GM23338 (cell line): ENCODE data around the gene HMOX1. TPM values are rescaled to one million over a fixed set of nuclear protein-coding genes. Genes with fewer than 3 reads are reported as not detected.

ENCODE experiments used
- ATAC-seq: fragments of 200-7000 bp; cut with Tn5 transposase; 3 replicates; pipeline ENCODE4 v1.9.1; 2020
- DNase-seq: peaks from one replicate; pipeline ENCODE4 v3.0.0-alpha.2; 2015; ENCODE audit warnings: low spot score
- H2AFZ ChIP-seq: fragments of 200-600 bp; sonication (generic); 2 replicates; pipeline ENCODE4 v1.8.0; 2016; ENCODE audit warnings: antibody characterized with exemption, mild to moderate bottlenecking, moderate library complexity
- H3F3A ChIP-seq: fragments of 200-600 bp; sonication (generic); replicated peaks from 2 replicates; pipeline ENCODE4 v1.8.0; 2017; ENCODE audit warnings: antibody characterized with exemption, mixed run types, low read depth
- H3K27ac ChIP-seq: fragments of 200-600 bp; sonication (generic); 2 replicates; pipeline ENCODE4 v1.6.1; 2016; ENCODE audit warnings: low read depth
- H3K27me3 ChIP-seq: fragments of 200-600 bp; sonication (generic); 2 replicates; pipeline ENCODE4 v1.8.0; 2016; ENCODE audit warnings: mild to moderate bottlenecking, mixed run types, moderate library complexity; ENCODE audit not compliant: insufficient read depth
- H3K36me3 ChIP-seq: fragments of 200-600 bp; sonication (generic); 2 replicates; pipeline ENCODE4 v1.8.0; 2016; ENCODE audit warnings: mild to moderate bottlenecking; ENCODE audit not compliant: insufficient read depth
- H3K4me1 ChIP-seq: fragments of 200-600 bp; sonication (generic); 2 replicates; pipeline ENCODE4 v1.8.0; 2016; ENCODE audit warnings: mild to moderate bottlenecking, moderate library complexity; ENCODE audit not compliant: insufficient read depth
- H3K4me2 ChIP-seq: fragments of 200-600 bp; sonication (generic); 2 replicates; pipeline ENCODE4 v1.7.1; 2017; ENCODE audit warnings: mixed run types
- H3K4me3 ChIP-seq: fragments of 200-600 bp; sonication (generic); 2 replicates; pipeline ENCODE4 v1.6.1; 2016; ENCODE audit warnings: mixed run types
- H3K79me2 ChIP-seq: fragments of 200-600 bp; sonication (generic); replicated peaks from 2 replicates; pipeline ENCODE4 v1.8.0; 2017; ENCODE audit warnings: mild to moderate bottlenecking; ENCODE audit not compliant: insufficient read depth
- H3K9me2 ChIP-seq: fragments of 200-600 bp; sonication (generic); 2 replicates; pipeline ENCODE4 v1.8.0; 2017; ENCODE audit not compliant: insufficient read depth
- H4K20me1 ChIP-seq: fragments of 200-600 bp; sonication (generic); replicated peaks from 2 replicates; pipeline ENCODE4 v1.8.0; 2017; ENCODE audit warnings: mild to moderate bottlenecking; ENCODE audit not compliant: insufficient read depth
- H3K27ac Mint-ChIP-seq: 2 replicates; pipeline ENCODE4 v1.8.0; 2020; ENCODE audit warnings: inconsistent platforms, mild to moderate bottlenecking, moderate library complexity, mixed read lengths
- H3K27me3 Mint-ChIP-seq: 3 replicates; pipeline ENCODE4 v1.8.0; 2022; ENCODE audit warnings: low read depth, mild to moderate bottlenecking, moderate library complexity, mixed read lengths, inconsistent platforms; ENCODE audit not compliant: insufficient read depth, poor library complexity
- H3K36me3 Mint-ChIP-seq: 3 replicates; pipeline ENCODE4 v1.8.0; 2021; ENCODE audit warnings: low read depth, mild to moderate bottlenecking, inconsistent platforms, moderate library complexity, mixed read lengths
- H3K4me1 Mint-ChIP-seq: 3 replicates; pipeline ENCODE4 v1.8.0; 2020; ENCODE audit warnings: mild to moderate bottlenecking, inconsistent platforms, mixed read lengths
- H3K4me3 Mint-ChIP-seq: 3 replicates; pipeline ENCODE4 v1.8.0; 2021; ENCODE audit warnings: moderate library complexity, mild to moderate bottlenecking, inconsistent platforms, mixed read lengths
- H3K9me3 Mint-ChIP-seq: 3 replicates; pipeline ENCODE4 v1.8.0; 2020; ENCODE audit warnings: moderate library complexity, mild to moderate bottlenecking, inconsistent platforms, mixed read lengths
- CREB1 ChIP-seq: fragments of 250-450 bp; sonication (Bioruptor Pico); IDR thresholded peaks from 2 replicates; pipeline ENCODE4 v1.5.0; 2020; ENCODE audit warnings: low read depth, mild to moderate bottlenecking, moderate library complexity
- CTCF ChIP-seq, 2 experiments: fragments of 200-600 bp in 1 of 2; sonication (generic) in 1 of 2; conservative IDR thresholded peaks; 2 replicates each; pipeline versions ENCODE4 v1.5.1 to v1.6.1; 2016 to 2017; ENCODE audit warnings: antibody characterized with exemption in 2 of 2, low read depth in 2 of 2, mild to moderate bottlenecking in 2 of 2, moderate library complexity in 1 of 2
- ETS1 ChIP-seq: IDR thresholded peaks from 2 replicates; pipeline ENCODE4 v1.6.1; 2016; ENCODE audit warnings: antibody characterized with exemption
- EZH2 ChIP-seq: fragments of 200-600 bp; sonication (generic); IDR thresholded peaks from one replicate; pipeline ENCODE4 v1.8.0; 2017; ENCODE audit warnings: antibody characterized with exemption, mild to moderate bottlenecking, low read depth; ENCODE audit not compliant: unreplicated experiment
- EZH2phosphoT487 ChIP-seq: fragments of 200-600 bp; sonication (generic); IDR thresholded peaks from one replicate; pipeline ENCODE4 v1.8.1; 2018; ENCODE audit warnings: antibody characterized with exemption; ENCODE audit not compliant: unreplicated experiment
- JUNB ChIP-seq: IDR thresholded peaks from one replicate; pipeline ENCODE4 v1.6.1; 2016; ENCODE audit warnings: antibody characterized with exemption; ENCODE audit not compliant: unreplicated experiment
- NANOG ChIP-seq: IDR thresholded peaks from 2 replicates; pipeline ENCODE4 v1.6.1; 2016; ENCODE audit warnings: antibody characterized with exemption, borderline replicate concordance
- POLR2AphosphoS5 ChIP-seq: IDR thresholded peaks from 2 replicates; pipeline ENCODE4 v1.6.1; 2016; ENCODE audit warnings: antibody characterized with exemption, low read depth
- REST ChIP-seq: IDR thresholded peaks from one replicate; pipeline ENCODE4 v1.6.1; 2018; ENCODE audit warnings: antibody characterized with exemption; ENCODE audit not compliant: unreplicated experiment
- ZNF114 ChIP-seq: fragments of 250-450 bp; sonication (Bioruptor Pico); IDR thresholded peaks from 2 replicates; pipeline ENCODE4 v1.5.0; 2020; ENCODE audit warnings: mild to moderate bottlenecking, moderate library complexity
- ZNF331 ChIP-seq: fragments of 250-450 bp; sonication (Bioruptor Pico); IDR thresholded peaks from 2 replicates; pipeline ENCODE4 v1.5.0; 2020; ENCODE audit warnings: low read depth, mild to moderate bottlenecking, moderate library complexity
- polyA plus RNA-seq: library from polyadenylated mRNA; unstranded; fragments of >200 nt; fragmentation: Nextera tagmentation; extraction: Ambion mirVana; gene quantifications from 2 replicates; pipeline ENCODE4 v1.2.1, GENCODE V29; 2016
- total RNA-seq: library from RNA; depleted of rRNA; stranded (reverse); fragments of >200 nt; shearing (Covaris generic); gene quantifications from 2 replicates; pipeline ENCODE4 v1.2.3, GENCODE V29; 2014

HMOX1 gene
- total and polyA plus RNA-seq, 2 experiments from 2014 or later, result 10.9 to 22.6 TPM

GRCh38 chr22:35397095-35397904 is 16.4 kb downstream of the HMOX1 start:
- Histone ChIP-seq H3F3A (peaks cover 4% of the 10 kb centered on the region; the same call in 1 of the 2 replicates), H3K9me2 (no peaks in the 10 kb centered on the region), H3K27ac (peak overlapping the region; percentile 80; the same call in 1 of the 2 replicates), H3K4me2 (peak overlapping the region; percentile 26; the same call in 1 of the 2 replicates), H3K27me3 (no peaks in the 10 kb centered on the region), H3K4me3 (no peak overlapping the region), H3K36me3 (peaks cover 13% of the 10 kb centered on the region), H2AFZ (peak overlapping the region; percentile 97), H4K20me1 (no peaks in the 10 kb centered on the region; the same call in 1 of the 2 replicates), H3K79me2 (peaks cover 23% of the 10 kb centered on the region), H3K4me1 (peaks cover 24% of the 10 kb centered on the region)
- H3K9me3 Mint-ChIP-seq, result no peaks in the 10 kb centered on the region
- TF ChIP-seq ZNF331 (CRISPR knock-in tag) (no peak), POLR2AphosphoS5 (no peak), ETS1 (no peak), CTCF (conservative IDR thresholded peaks at IDR 0.05; ENCODE audit: low read depth in 2 of 2) (no peak), EZH2phosphoT487 (no peak), REST (no peak), JUNB (no peak), CREB1 (no peak), NANOG (no peak), EZH2 (no peak), ZNF114 (CRISPR knock-in tag) (no peak)
- peaks cover 20% of the 10 kb centered on the region for H3K27me3 Mint-ChIP-seq
- ATAC-seq (no peak), DNase-seq (no peak)
- H3K4me3 Mint-ChIP-seq, result no peak overlapping the region; the same call in 2 of the 3 replicates
- H3K4me1 Mint-ChIP-seq, result peaks cover 31% of the 10 kb centered on the region
- peak overlapping the region; percentile 89 for H3K27ac Mint-ChIP-seq
- peaks cover 41% of the 10 kb centered on the region for H3K36me3 Mint-ChIP-seq
